GM12891 (cell line): ENCODE measurements around the gene DACH1.

Source experiments
- DNase-seq: peaks from one replicate; pipeline ENCODE4 v3.0.0; 2011; ENCODE audit warnings: low spot score; ENCODE audit not compliant: insufficient read length
- FAIRE-seq: peaks from 2 replicates; lab custom pipeline; 2011; peaks lifted over from hg19 to GRCh38; lab: Jason Lieb, UNC
- PAX5 ChIP-seq: IDR thresholded peaks from 2 replicates; pipeline ENCODE4 v1.6.1; 2011; ENCODE audit warnings: low read length, moderate library complexity, mild to moderate bottlenecking; ENCODE audit not compliant: insufficient read depth, severe bottlenecking
- POLR2A ChIP-seq: IDR thresholded peaks from 2 replicates; pipeline ENCODE4 v1.6.1; 2011; ENCODE audit warnings: low read depth, low read length, control low read depth
- POLR2AphosphoS5 ChIP-seq: IDR thresholded peaks from 2 replicates; pipeline ENCODE4 v1.6.1; 2011; ENCODE audit warnings: low read depth, low read length, control low read depth
- POU2F2 ChIP-seq: IDR thresholded peaks from 2 replicates; pipeline ENCODE4 v1.6.1; 2011; ENCODE audit warnings: low read depth, mild to moderate bottlenecking, control low read depth, low read length, moderate library complexity
- SPI1 ChIP-seq: IDR thresholded peaks from 2 replicates; pipeline ENCODE4 v1.6.1; 2011; ENCODE audit warnings: low read depth, low read length, control low read depth
- TAF1 ChIP-seq: IDR thresholded peaks from 2 replicates; pipeline ENCODE4 v1.6.1; 2011; ENCODE audit warnings: low read depth, low read length, control low read depth

The DACH1 gene

DNA sequence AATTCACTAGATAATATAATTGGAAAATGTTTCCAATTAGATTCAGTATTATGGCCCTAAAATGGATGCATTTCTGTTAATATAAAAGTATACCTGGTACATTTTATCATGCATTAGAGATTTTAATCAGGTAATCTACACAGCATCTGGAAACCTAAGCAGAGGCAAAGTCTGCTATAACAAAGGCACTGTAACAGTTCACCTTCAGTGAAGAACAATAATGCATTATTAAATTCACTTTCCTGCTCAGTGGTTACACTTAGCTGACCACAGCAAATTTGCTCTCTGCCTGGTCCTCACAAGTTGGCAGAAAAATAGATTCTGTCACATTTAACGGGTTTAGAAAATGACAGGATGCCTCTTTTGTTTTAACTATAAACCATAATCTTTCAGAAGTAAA is 326.9 kb downstream of the DACH1 start:
- DNase-seq = no peak
- FAIRE-seq = no peak
- TF ChIP-seq PAX5 (no peak), POLR2AphosphoS5 (no peak), POU2F2 (no peak), POLR2A (no peak), SPI1 (no peak), TAF1 (no peak)

DNA sequence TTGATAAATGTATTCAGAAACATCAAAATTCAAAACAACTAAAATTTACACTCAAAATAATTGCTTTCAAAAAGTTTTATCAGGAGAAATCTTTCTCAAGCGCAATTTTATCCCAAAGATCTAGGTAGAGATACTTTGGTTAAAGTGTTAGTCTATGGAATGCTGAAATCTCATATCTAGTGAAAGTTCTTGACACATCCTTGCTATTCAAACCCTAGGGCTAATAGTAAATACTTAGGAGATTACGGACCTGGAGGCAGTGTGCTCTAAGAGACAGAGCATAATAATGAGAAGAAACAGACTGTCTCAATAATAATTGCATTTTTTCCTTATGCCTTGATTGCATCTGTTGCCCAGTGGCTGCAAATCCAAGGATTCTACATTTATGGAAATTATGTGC is 330.8 kb downstream of the DACH1 start:
- FAIRE-seq (no peak), DNase-seq (no peak)
- TF ChIP-seq PAX5 (no peak), POU2F2 (no peak), SPI1 (no peak), POLR2A (no peak), TAF1 (no peak)

DNA sequence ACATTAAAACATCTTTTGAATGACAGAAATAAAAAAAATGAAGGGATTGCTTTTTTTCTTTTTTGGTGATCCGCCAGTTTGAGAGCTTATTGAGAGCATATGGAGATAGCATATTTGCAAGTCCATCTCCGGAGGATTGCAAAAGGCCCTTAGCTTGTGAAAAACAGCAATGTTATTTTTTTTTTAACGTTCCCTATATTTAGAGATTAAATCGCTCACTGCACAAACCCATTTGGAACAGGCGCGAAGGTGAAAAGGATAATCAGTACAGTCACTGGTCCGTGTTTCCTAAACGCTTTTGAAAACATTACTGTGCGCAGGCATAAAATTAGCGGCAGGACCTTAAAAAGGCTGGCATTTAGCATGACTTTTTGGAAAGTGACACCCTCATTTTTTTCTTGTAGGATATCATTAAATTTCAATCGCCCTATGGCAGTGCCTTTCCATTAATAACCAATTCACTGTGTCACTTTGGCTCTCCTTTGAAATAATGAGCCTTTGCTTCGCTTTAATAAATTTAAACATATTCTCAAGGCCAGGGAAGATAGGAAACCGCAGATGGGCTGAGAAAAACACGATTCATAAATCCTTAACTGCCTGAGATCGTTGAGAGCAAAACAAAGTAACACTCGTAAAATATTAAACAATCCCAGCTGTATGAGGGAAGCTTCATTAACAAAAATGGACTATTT is 342.2 kb downstream of the DACH1 start:
- TF ChIP-seq TAF1 (no peak), POU2F2 (no peak), SPI1 (no peak), POLR2AphosphoS5 (no peak), PAX5 (no peak), POLR2A (no peak)
- FAIRE-seq (no peak), DNase-seq (no peak)

DNA sequence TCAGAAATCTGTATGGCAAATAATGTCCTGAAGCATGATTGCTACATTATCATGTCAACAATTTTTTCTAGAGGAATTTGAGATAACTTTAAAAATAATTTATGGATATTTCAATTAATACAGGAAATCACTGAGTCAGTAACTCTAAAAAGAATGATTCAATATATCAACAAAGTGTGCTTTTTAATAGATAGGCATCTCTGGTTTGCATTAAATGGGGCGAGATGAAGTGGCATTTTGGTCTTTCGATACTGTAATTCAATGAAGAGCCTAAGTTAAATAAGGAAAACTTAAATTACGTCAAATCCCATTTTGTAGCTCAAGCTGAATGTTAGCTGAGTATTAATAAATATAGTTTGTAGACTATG is 342.8 kb downstream of the DACH1 start:
- DNase-seq = no peak
- TF ChIP-seq SPI1 (no peak), PAX5 (no peak), TAF1 (no peak), POLR2AphosphoS5 (no peak), POLR2A (no peak)
- FAIRE-seq = no peak

DNA sequence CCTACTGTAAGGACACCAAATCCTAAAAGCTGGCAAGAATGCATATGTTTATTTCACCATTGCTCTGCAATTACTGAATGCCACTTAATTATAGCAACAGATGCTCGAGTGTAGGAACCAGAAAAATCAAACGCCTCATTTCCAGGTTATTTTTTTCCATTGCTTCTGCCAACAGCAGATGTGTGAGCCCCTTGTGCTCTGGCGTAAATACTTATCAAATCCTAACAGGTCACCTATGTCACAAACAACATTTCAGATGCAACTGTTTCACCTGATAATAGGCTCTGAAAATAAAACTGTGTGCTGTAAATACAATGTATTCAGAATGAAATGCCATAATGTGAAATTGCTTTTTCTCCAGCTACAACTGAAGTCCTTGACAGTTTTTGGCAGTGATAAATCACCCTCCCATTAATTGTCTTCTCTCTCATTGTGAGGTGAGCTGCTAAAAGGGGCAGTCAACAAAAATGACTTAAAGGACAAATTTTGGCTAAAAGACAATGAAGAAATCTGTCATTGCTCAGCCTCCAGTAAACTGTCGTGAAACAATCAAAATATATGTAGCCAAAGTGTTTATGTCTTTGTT is 344.0 kb downstream of the DACH1 start:
- FAIRE-seq = no peak
- TF ChIP-seq TAF1 (no peak), POU2F2 (no peak)
- no peak for DNase-seq

DNA sequence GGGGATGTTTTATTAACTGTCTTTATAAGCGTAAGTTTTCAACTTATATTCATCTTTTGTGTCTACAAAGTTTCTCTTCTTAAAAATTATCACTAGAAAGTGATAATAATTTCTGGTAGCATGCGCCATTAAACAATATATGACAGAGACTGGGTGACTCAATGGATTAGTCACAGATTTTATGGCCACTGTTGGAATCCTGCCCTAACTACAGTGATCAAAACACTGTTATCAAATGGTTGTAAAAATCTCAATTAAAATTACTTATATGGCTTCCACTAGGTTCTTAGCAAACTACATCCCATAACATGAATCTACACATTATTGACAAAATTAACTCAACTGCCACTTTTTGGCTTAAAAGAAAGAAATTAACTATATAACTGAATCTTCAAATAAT is 350.0 kb downstream of the DACH1 start:
- FAIRE-seq (no peak), DNase-seq (no peak)
- TF ChIP-seq POLR2AphosphoS5 (no peak), POU2F2 (no peak), POLR2A (no peak)

DNA sequence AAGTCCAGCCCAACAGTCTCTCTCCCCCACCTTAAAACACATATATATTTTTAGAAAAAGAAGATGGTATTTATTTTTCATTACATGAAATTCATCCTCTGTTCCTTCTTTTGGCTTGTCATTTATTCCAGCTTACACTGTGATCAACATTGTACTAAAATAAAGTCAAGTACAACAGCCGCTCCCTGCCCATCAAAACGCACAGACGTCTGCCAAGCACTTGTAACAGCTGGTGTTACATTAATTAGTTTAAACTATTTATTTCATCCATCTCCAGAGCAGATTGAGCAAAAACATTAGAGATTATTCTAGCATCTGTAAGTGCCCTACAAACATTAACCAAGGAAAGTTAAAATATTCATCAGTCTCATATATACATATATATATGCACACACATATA is 350.5 kb downstream of the DACH1 start:
- TF ChIP-seq PAX5 (no peak), POLR2AphosphoS5 (no peak), POLR2A (no peak), TAF1 (no peak), POU2F2 (no peak), SPI1 (no peak)
- DNase-seq = no peak

DNA sequence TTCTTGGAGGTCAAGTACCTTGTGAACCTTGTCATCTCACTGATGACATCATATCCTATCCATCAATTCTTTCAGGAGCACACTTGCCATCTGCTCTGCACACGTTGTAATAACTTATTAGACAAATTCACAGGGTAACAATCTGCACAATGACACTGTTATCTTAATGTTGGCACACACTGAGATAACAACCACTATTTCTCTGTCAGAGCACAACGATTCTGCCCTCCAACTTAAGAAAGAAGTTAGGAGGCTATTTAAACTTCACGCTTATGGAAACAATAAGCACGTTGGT is 351.3 kb downstream of the DACH1 start:
- TF ChIP-seq POLR2A (no peak), TAF1 (no peak), POLR2AphosphoS5 (no peak), PAX5 (no peak)
- DNase-seq (no peak), FAIRE-seq (no peak)

More for the DNA sequence above, 350.5 kb downstream of the DACH1 start:
- no peak for FAIRE-seq

DNA sequence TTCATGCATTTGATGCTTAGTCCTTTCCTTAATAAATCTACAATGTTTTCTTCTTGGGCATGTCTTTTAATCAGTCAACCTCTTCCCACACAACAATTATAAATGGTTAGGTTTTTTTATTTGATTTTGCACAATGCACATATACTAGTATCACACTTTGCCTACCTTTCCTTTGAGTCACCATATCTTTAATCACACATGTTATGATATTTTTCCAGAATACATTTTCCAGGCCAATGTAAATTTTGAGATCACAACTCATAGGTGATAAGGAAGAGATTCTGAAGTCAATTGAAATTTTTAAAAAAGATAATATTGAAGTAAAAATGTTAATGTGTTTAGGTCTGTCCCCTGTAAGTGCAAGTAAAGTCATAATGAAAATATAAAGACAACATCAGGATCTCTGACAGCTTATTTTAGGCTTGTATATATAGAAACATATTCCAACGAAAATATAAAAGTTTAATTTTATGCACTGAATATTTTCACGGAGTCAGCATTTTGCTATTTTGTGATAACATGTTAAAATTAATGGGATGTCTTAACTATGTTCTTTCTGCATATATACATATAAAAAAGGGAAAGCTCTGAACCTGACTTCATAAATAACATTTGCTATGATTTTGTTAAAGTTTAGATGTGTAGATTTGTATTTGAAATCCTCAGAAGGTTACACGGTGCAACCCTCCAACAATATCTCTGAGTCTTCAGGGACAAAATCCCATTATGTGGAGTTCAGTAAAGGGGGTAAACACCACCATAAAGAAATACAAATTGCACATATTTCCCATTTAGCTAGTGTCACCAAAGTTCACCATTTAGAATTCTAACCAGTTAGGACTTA is 351.9 kb downstream of the DACH1 start:
- FAIRE-seq (no peak), DNase-seq (no peak)
- TF ChIP-seq POLR2AphosphoS5 (no peak), TAF1 (no peak), PAX5 (no peak), POU2F2 (no peak), POLR2A (no peak), SPI1 (no peak)

DNA sequence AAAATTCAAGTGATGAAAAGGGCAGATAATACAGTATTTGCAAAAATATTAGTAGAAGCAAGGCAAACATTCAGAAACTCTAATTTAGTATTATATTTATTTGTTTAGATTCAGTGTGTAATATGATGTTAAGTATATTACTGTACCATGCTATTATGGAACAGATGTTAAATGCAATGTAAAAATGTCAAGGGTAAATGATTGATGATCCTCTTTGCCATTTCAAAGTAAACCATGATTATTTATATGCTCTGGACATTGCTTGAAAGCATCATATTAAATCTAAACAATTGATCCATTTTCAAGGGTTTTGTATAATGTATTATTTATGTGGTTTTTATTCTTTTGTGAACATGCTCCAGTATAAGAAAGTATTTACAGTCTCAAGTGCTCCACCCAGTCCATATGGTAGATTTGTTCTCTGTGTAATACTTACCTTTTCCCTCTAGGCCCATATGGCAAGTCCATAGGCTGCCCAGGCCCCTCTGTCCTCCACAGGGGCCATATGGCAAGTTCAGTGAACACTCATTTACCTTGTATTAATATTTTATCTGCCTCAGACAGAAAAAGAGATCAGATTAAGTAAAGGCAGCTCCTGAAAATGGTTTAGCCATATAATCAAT is 353.5 kb downstream of the DACH1 start:
- DNase-seq (no peak), FAIRE-seq (no peak)
- TF ChIP-seq POU2F2 (no peak), PAX5 (no peak), POLR2A (no peak), POLR2AphosphoS5 (no peak), TAF1 (no peak), SPI1 (no peak)

DNA sequence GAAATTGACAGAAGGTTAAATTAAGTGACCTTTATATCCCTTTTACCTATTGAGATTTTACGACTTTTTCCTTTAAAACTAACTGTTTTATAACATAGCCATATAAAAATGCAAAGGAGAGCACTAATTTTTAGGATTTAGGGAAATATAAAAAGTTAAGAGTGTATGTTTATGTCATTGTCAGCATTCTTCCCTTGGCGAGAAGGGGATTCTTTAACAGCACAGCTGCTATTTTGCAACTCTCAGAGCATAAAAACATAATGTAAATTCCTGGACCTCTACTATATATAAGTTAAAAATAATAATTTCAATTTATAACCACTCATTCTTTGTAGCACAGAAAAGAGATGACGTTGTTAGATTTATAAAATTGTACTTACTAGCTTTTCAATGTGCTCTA is 363.2 kb downstream of the DACH1 start:
- DNase-seq (no peak), FAIRE-seq (no peak)
- no peak for TF ChIP-seq POLR2A
- TF ChIP-seq POU2F2 = no peak
- TF ChIP-seq SPI1 = no peak
- TF ChIP-seq TAF1 = no peak
